CD4-positive, alpha-beta T cell treated with Interleukin-4 for 1 hour (primary cell): ENCODE measurements around the gene LPIN1.
"Not testable (repeated sequence)": the region's sequence is repeated elsewhere in the genome, so short reads cannot be mapped to it uniquely, and the experiment has no call there.

Experiments used
- DNase-seq, 2 donors: peaks; one replicate each; pipeline ENCODE4 v3.0.0-alpha.2; 2020 to 2022

The LPIN1 gene

DNA sequence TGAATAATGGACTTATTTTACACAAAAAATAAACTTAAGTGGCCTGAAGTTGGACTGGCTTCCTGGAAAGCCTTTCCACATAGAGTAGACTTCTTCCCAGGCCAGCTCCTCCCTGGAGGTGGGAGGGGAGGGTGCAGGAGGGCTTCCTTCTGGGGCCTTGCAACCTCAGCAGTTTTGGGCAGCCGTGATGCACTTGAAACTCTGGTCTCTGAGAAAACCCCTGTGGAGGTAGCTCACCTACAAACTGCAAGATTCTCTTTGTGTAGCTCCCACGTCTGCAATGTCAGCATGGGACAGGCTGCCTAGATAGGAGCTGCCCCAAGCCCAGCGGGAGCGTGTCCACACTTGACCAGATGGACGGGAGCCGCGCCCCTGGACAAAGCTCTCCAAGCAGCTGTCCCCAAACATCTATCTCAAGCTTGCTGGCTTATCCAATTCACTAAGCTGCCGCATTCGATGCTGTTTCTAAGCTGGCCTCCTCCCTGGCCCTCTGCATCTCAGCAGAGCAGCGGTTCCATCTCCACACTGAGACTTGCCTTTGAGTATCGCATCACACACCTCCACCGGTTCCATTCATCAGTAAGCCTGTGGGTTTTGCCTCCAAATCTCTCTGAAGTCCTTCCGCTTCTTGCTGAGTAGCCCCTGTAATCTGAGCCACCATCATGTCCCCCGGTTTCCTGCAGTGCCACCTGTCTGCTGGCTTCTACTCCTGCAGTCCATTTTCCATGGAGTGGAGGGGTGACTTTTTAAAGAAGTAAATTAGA lies 1.6 kb upstream of the LPIN1 start:
- peak in 1 of 2 donors; percentile 37 for DNase-seq

DNA sequence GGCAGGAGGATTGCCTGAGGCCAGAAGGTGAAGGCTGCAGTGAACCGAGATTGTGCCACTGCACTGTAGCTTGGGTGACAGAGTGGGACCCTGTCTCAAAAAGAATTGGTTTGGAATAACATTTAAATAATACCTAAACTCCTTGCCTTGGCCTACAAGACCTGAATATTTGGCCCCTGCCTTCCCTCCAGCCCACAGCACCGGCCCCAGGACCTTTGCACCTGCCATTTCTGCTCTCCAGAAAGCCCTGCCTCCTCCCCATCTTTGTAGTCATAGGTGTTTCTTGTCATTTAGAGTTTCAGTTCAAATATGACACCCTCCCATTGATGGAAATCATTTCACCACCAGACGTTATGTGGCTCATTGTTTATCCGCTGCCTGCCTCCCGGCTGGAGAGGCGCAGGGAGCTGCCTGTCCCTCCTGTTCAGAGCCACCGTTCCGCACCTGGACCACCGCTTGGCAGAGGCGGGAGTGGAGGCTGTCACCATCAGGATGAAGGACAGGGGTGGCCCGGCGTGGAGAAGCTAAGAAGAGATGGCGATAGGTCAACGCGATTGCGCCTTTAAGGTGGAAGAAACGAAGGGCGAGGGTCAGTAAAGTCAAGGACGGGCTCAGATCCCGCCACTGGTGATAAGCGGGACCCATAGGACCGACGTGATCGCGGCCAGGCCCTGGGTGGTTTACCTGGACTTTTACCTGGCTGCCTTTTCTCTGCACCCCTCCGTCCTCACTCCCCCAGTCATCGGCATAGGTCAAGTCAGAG lies 638 bp upstream of the LPIN1 start:
- no peak for DNase-seq

DNA sequence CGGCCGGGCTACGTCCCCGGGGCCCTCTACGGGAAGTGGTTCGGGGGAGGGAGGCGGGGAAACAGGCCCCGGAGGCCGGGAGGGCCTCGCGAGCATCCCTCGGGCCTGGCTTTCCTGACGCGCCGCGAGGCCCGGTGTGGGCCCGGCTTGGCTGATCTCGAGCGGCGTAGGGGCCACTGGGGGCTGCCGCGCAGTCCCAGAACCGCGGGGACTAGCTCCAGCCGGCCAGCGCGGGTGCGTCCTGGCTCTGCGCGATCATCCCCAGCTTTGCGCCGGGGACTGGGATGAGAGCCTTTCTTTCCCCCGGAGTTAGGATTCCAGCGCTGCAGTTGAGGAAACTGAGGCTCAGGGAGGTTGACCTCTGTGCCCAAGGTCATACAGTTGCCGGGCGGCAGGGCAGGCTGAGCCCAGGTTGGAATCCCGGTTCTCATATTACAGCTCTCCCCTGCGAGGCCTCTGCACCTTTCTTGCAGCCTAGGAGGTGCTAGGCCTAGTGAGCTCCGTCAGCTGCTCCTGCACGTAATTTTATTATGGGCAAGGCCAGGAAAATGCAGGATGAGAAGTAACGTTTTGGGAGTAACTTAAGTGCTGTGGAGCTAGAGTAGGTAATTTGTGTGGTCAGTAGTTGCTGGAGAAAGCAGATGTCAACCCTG lies 501 bp downstream of the LPIN1 start:
- DNase-seq, result peak in 1 of 2 donors; percentile 27

DNA sequence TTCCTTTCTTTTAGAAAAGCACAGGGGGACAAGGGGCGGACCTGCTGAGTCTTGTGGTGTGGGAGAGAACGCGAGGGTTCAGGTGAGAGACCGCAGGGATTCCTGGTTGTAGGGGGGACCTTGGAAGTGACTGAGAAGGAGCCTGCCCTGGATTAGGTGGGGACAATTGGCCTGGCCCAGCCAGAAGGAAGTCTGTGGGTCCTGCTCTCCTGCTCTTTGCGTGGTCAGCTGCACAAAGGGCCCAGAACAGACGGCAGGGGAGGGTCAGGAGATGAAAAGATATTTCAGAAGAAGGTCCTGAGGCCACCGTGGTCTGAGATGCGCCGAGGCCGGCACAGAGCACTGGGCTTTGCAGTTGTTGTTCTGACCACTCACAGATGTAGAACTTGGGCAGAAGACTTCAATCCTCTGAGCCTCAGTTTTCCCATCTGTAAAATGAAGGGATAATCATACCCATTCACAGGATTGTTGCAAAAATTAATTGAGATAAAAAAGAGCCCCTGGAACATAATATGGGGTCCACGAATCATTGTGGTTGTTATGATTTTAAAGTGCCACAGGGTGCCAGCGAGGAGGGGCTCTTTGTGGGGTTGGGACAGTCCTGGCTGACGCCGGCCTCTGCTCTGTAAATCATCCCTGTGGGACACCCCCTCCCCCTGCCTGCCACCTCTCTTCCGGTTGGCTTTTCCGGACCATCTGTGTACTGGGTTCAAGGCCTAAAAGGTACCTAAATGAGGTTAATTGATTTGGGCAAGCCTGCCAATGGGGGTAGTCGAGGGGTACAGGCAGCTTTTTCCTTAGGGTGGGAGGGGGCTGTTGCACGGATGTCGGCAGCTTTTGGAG lies 1.8 kb downstream of the LPIN1 start:
- DNase-seq, result no peak

DNA sequence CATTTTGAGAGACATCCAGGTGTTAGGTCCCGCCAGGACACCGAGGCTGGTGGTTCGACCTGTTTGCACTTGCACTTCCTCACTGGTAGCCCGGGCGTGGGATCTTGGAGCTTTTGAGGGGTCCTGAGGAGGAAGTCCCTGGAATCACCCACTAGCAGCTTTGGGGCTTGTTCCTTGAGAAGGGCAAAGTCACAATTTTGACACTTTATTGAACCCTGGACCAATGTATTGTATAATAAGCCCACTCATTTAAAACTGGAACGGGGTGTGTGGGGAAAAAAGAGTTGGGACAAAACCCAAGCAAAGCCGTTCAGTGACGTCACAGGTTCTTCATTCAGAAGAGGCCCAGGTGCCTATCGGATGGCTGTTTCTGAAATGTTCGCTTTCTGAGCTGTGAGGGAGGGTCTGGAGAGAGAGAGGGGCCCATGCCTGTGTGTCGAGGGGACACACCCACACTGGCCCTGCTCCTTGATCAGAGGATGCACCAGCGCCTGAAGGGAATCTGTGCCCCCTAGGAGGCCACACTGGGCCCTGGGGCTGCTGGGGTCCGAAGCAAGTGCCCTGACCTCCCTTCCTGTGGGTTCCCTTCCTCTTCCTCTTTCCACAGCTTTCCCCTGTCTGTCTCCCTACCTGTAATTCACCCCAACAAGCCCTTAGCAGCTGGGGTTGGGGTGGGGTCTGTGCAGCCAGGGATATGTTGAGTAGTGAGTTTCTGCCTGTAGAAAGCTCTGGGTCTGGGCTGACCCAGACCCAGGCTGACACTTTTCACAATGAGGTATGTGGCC lies 2.6 kb downstream of the LPIN1 start:
- no peak for DNase-seq

DNA sequence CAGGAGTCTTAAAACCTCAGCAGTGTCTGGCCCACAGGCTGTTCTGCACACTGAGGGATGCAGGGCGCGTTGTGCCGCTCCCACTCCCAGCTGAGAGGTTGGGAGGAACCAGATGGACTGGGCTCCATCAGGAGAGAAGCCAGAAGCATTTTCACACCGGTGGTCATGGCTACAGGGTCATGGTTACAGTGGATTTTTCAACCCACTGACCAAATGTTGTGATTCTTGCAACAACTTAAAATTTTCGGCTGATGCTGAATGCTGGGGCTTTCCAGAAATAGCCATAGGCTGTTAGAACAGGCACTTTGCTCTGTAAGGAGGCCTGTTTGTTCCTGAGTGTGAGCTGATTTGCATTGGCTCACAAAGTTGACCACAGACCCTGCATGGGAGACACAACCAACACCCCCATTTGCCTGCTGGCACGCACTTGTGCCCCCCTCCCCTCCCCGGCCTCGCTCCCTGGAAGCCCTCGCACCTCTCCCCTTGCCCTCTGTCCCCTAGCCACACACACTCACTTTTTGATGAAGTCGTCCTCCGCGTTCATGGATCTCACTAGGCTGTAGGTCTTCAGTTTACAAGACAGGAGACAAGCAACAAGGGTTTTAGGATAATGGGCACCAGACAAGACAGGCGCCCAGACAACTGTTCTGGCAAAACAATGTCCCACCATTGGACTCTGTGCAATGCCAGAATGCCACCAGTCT lies 3.4 kb downstream of the LPIN1 start:
- DNase-seq, result peak in 1 of 2 donors; percentile 34

DNA sequence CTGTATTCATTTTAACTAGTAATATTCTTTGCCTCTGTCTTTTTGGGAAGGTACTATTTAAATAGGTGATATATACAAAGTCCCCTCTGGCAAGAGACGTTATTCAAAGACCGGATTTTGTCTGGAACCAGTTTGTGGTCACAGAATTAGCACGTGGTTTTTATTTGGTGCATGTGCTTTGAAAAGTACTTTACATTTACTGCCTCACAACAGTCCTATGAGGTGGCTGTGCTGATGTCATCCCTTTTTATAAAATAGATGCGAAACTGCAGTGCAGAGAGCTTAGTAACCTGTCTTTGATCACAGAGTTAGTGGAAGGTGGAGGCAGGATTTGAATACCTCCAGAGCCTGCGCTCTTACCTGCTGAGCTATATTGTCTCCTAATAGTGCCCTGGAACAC lies 4.0 kb downstream of the LPIN1 start:
- DNase-seq, result peak; percentile 72 to 87

DNA sequence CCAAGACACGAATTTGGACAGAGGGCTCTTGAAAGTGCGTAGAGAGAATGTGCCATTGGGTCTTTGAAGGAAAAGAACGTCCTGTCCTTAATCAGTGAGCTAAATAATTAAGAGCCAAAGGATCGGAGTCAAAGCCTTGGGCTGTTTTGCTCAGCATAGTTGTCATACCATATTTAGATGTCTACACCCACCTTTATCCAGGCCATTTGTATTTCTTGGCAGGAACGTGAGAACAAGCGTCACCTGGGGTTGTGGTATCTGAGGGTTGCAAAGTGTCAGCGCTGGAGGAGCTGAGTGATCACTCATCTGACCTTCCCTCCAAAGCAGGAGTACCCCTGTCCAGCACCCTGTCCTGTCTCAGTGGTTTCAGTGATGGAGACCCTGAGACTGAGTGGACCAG lies 4.5 kb downstream of the LPIN1 start:
- peak; percentile 42 to 45 for DNase-seq

DNA sequence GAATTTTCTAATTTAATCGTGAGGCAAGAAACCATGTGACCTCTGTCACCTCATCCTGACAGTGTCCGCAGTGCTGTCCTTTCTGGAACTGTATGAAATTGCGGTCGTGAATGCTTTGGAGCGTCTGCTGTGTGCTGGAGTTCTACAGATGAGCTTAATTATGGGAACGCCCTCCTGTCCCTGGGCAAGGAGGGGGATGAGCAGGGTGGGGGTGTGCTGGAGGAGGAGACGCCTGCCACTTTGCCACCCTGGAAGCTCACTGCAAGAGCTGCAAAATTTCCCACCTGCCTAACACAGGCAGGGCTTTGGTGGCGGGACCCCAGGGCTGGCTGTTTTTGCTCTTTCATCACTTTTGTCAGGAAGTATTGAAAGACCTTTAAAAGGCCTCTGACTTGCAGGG lies 6.5 kb downstream of the LPIN1 start:
- DNase-seq, result no peak

DNA sequence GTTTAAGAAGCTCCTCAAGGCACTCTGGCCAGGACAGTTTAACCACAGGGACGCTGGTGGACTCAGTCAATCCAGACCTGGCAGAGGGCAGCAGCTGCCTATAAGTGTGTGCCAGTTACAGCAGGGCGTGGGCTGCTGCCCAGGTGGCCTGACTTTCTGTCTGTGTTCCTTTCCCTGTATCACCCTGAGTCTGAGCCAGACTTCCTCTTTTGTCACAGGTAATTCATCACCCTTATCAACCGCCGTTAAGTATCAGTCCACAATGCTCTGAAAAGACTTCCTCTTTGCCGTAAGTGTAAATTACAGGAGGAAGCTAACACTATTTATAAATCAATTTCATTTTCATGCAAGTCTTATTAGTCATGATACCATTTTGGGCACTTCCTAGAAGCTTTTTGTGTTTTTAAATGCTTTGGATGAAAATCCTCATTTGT lies 7.0 kb downstream of the LPIN1 start:
- peak; percentile 77 to 78 for DNase-seq

DNA sequence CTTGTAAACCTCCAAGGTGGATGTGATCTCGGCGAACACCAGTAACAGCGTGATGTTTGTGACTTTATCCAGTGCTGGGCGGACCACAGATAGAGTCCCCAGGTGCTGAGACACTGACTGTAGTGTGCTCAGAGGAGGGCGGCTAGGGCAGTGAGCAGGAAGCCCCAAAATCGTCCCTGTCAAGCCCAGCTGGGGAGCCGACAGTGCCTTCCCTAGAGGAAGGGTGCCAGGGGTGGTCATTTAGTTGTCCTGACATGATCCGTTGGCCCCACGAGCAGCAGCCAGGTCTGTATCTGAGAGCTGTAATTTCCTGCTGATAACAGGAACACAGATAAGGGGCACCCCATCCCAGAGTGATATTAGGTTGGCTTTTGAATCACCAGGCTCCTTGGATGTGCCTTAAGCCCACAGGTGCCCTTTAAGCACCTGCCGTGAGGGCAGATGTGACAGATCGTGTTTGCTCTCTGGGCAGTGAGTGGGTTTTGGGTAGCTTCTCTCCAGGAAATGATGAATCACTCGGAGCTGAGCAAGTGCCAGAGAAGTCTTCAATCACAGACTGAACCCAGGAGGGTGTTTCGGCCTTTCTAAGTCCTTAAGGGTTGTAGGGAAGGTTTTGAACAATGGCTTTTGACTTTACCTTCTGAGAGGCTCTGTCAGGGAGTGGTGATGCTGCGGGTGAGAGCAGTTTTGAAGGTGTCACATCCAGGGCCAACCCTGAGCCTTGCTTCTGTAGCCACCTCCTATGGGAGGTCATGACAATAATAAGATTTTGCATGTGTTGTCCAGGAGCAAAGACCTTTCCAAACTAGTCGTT lies 7.7 kb downstream of the LPIN1 start:
- peak; percentile 70 to 76 for DNase-seq

DNA sequence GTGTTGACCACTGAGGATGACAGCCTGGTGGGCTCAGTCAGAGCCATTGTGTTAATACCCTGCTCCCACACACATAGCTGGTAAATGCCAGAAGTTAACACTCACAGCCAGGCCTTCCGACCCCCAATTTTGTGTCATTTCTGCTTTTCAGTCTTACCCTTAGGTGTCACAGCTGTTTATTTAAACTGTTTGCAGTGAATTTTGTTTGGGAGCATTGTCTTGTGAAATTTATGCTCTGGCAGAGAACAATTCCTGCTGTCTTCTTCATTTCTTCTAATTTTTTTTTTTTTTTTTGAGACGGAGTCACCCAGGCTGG lies 8.2 kb downstream of the LPIN1 start:
- DNase-seq, result no peak

DNA sequence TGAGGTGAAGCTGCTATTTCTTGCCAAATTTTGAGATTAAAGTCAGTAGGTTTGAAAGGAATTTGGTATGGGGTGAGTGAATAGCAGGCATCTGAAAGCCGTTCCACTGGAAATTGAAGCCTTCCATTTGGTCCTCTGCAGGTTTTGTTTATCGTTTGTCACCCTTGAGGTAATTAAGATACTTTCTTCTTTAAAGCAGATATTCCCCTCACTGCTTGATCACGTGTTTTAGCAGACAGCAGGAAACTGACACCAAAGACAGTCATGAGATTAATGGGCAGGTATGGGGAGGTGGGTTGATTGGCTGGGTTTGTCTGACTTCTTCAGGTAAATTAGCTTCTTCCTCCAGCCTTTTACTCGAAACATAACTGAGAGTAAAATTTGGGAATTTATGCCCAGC lies 10.7 kb downstream of the LPIN1 start:
- peak in 1 of 2 donors; percentile 68 for DNase-seq

DNA sequence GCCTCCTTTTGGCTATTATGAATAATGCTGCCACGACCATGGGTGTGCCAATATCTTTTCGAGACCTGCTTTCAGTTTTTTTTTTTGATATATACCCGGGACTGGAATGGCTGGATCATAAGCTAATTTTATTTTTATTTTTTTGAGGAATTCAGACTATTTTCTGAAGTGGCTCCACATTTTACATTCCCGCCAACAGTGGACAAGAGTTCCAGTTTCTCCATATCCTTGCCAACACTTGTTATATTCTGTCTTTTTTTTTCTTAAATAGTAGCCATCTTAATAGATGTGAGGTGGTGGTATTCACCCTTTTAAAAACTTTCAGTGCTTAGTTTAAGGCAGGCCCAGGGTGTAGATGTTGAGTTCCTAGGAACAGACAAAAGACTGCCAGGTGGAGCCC lies 11.8 kb downstream of the LPIN1 start:
- DNase-seq, result no peak

DNA sequence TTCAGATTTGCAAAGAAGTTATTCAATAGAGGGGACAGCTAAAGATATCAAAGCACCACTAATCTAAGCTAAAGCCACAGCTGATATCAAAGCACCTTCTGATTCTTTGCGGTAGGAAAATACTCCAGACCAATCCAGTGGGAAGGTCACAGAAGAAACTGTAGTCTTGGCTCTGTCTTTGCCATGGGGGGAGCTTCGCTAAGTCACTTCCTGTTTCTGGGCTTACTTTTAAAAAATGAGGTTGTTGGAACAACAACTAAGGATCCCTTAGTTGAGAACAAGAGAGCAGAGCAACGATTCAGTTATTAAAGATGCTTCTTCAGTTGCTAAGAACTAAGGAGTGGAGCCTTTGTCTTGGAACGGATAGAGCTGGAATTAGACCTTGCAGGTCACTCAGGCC lies 12.2 kb downstream of the LPIN1 start:
- no peak for DNase-seq

DNA sequence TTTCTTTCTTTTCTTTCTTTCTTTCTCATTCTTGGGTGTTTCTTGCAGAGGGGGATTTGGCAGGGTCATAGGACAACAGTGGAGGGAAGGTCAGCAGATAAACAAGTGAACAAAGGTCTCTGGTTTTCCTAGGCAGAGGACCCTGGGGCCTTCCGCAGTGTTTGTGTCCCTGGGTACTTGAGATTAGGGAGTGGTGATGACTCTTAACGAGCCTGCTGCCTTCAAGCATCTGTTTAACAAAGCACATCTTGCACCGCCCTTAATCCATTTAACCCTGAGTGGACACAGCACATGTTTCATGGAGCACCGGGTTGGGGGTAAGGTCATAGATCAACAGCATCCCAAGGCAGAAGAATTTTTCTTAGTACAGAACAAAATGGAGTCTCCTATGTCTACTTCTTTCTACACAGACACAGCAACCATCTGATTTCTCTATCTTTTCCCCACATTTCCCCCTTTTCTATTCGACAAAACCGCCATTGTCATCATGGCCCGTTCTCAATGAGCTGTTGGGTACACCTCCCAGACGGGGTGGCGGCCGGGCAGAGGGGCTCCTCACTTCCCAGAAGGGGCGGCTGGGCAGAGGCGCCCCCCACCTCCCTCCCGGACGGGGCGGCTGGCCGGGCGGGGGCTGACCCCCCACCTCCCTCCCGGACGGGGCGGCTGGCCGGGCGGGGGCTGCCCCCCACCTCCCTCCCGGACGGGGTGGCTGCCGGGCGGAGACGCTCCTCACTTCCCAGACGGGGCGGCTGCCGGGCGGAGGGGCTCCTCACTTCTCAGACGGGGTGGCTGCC lies 12.9 kb downstream of the LPIN1 start:
- DNase-seq, result not testable (repeated sequence)

DNA sequence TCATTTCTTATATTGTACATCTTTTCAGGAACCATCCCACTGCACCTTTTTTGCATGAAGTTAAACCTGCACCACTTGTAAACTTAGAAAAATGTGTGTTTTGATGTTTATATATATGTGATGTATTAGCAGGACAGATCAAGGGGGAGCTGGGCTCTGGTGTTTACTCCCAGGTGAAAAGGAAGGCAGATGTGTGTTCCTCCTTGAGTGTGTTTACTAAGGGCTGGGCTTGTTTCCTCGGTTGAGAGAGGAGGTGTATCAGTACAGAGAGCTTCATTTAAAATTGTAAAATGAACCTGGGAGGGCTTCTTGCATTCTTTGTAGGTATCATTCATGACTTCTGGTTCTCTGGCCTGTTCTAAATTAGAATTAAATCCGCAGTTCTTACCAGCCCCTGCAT lies 14.8 kb downstream of the LPIN1 start:
- no peak for DNase-seq

DNA sequence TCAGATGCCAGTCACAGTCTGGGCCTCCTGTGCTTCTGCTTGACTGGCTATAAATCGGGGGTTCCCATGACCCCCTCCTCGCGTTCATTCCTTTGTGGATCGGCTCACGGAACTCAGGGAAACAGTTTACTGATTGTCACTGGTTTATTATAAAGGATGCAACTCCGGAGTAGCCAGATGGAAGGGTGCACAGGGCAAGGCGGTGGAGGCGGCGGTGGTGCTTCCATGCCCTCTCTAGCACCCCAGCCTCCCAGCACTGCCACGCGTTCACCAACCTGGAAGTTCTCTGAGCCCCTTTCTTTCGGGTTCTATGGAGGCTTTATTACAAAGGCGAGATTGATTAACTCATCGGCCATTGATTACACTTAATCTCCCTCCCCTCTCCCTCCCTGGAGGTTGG lies 15.6 kb downstream of the LPIN1 start:
- no peak for DNase-seq

DNA sequence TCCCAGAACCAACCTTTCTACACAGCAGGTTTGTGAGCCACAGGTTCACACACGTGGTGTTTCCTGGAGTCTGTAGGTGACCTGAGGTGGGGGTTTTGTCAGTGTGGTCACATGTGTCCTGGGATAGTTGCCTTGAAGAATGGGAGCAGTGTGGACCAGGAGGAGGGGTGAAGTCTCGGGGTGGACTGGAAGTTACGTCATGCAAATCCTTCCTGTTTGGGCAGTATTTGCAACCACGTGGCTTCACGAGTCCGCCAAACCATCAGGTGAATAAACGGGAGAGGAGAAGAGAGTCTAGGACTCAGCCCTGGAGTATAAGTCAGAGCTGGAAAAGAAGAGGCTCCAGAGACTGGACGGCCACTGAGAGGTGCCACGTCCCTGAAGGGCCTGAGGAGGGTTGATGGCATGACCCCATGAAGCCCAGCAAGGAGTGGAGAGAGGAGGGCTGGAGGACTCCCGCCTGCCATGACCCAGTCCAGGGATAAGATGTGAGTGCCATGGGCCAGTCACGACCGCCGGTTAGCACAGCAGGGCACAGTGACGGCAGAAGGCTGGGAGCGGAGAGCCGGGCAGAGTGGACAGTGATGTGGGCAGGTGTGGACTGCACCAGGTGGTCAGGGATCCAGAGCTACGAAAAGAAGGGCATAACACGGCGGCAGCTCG lies 16.5 kb downstream of the LPIN1 start:
- DNase-seq, result no peak
